Left lung (tissue), 10 donors: ENCODE data around the gene MS4A8. TPM values are rescaled to one million over a fixed set of nuclear protein-coding genes. Genes with fewer than 3 reads are reported as not detected.
"Not testable (repeated sequence)": the region's sequence is repeated elsewhere in the genome, so short reads cannot be mapped to it uniquely, and the experiment has no call there.

ENCODE experiments used
- ATAC-seq: fragments of 200-7000 bp; cut with Tn5 transposase; one replicate; pipeline ENCODE4 v1.9.1; 2020; ENCODE audit warnings: moderate library complexity
- DNase-seq, 4 donors: peaks; one replicate each; pipeline ENCODE4 v3.0.0-alpha.2; 2013 to 2020
- H3K27ac ChIP-seq, 2 donors: fragments of 200-600 bp; sonication (generic) in 1 of 2; one replicate each; pipeline versions ENCODE4 v1.5.0 to v1.8.0; 2020 to 2021
- H3K27me3 ChIP-seq, 2 donors: fragments of 200-600 bp; sonication (generic) in 1 of 2; one replicate each; pipeline versions ENCODE4 v1.5.0 to v1.8.0; 2020 to 2021
- H3K36me3 ChIP-seq, 2 donors: fragments of 200-600 bp; sonication (generic) in 1 of 2; one replicate each; pipeline versions ENCODE4 v1.5.0 to v1.8.0; 2020 to 2021
- H3K4me1 ChIP-seq, 2 donors: fragments of 200-600 bp; one replicate each; pipeline ENCODE4 v1.8.0; 2021
- H3K4me3 ChIP-seq, 2 donors: fragments of 200-600 bp; sonication (generic) in 1 of 2; one replicate each; pipeline versions ENCODE4 v1.5.0 to v1.8.0; 2020 to 2021; ENCODE audit warnings: mild to moderate bottlenecking in 1 of 2
- H3K9me3 ChIP-seq, 2 donors: fragments of 200-600 bp; sonication (generic) in 1 of 2; one replicate each; pipeline versions ENCODE4 v1.5.0 to v1.8.0; 2020 to 2021
- intact Hi-C, 2 donors: fragments of 100-400 bp; cut with DNase I; formaldehyde crosslinking; loops; one replicate each; pipeline versions ENCODE4 v1.11.2 to v1.14.2; 2022
- polyA plus RNA-seq, 6 donors: library from polyadenylated mRNA; unstranded; fragments of 120-200 nt; gene quantifications; one replicate each; pipeline ENCODE4 v1.2.1, GENCODE V29; 2013; ENCODE audit not compliant: insufficient read length in 6 of 6
- total RNA-seq, 2 donors: library from RNA; stranded (reverse); fragmentation: NEBNext Ultra II Directional; extraction: Animal tissue kit (Norgen Biotek cat#: 25700); gene quantifications; one replicate each; pipeline ENCODE4 v1.2.1, GENCODE V29; 2021
- TF ChIP-seq, protein P1 (sequence below), 2 donors: fragments of 200-600 bp; sonication (generic) in 1 of 2; IDR thresholded peaks; one replicate each; pipeline versions ENCODE4 v1.5.0 to v1.8.0; 2021; ENCODE audit warnings: antibody characterized with exemption in 2 of 2
- donor health status: DM: no; HTN: yes; CAD: no.
- donor health status: DM: no; HTN: no; CAD: no.

The MS4A8 gene
- total and polyA plus RNA-seq, 8 donors, result 4.9 to 18.1 (median 14.2) TPM; not detected in 1

GRCh38 chr11:60679879-60680278 lies 19.5 kb upstream of the MS4A8 start:
- ATAC-seq, result no peak
- intact Hi-C loops, result no loop called here
- TF ChIP-seq, protein P1, sequence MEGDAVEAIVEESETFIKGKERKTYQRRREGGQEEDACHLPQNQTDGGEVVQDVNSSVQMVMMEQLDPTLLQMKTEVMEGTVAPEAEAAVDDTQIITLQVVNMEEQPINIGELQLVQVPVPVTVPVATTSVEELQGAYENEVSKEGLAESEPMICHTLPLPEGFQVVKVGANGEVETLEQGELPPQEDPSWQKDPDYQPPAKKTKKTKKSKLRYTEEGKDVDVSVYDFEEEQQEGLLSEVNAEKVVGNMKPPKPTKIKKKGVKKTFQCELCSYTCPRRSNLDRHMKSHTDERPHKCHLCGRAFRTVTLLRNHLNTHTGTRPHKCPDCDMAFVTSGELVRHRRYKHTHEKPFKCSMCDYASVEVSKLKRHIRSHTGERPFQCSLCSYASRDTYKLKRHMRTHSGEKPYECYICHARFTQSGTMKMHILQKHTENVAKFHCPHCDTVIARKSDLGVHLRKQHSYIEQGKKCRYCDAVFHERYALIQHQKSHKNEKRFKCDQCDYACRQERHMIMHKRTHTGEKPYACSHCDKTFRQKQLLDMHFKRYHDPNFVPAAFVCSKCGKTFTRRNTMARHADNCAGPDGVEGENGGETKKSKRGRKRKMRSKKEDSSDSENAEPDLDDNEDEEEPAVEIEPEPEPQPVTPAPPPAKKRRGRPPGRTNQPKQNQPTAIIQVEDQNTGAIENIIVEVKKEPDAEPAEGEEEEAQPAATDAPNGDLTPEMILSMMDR (IDR thresholded peaks at IDR 0.05), result no peak

GRCh38 chr11:60680455-60681119 lies 18.8 kb upstream of the MS4A8 start:
- no peak for ATAC-seq
- intact Hi-C loops, result no loop called here
- no peak for DNase-seq
- no peaks in the 10 kb centered on the region for H3K27me3 ChIP-seq
- TF ChIP-seq, protein P1 (IDR thresholded peaks at IDR 0.05), result no peak
- peaks cover 0 to 31% of the 10 kb centered on the region in 2 donors for H3K9me3 ChIP-seq
- H3K36me3 ChIP-seq, result no peaks in the 10 kb centered on the region
- H3K27ac ChIP-seq, result no peak overlapping the region
- no peaks in the 10 kb centered on the region for H3K4me1 ChIP-seq
- H3K4me3 ChIP-seq, result no peak overlapping the region

More at GRCh38 chr11:60679879-60680278, 19.5 kb upstream of the MS4A8 start:
- Histone ChIP-seq H3K4me3 (no peak overlapping the region), H3K9me3 (peaks cover 0 to 31% of the 10 kb centered on the region in 2 donors), H3K27me3 (no peaks in the 10 kb centered on the region), H3K36me3 (no peaks in the 10 kb centered on the region), H3K27ac (no peak overlapping the region), H3K4me1 (no peaks in the 10 kb centered on the region)
- DNase-seq, result no peak

GRCh38 chr11:60684541-60684848 lies 14.9 kb upstream of the MS4A8 start:
- H3K4me3 ChIP-seq, intact Hi-C loops, DNase-seq, H3K9me3 ChIP-seq, ATAC-seq, H3K27me3 ChIP-seq, H3K36me3 ChIP-seq, H3K27ac ChIP-seq, H3K4me1 ChIP-seq: not testable (repeated sequence)

DNA sequence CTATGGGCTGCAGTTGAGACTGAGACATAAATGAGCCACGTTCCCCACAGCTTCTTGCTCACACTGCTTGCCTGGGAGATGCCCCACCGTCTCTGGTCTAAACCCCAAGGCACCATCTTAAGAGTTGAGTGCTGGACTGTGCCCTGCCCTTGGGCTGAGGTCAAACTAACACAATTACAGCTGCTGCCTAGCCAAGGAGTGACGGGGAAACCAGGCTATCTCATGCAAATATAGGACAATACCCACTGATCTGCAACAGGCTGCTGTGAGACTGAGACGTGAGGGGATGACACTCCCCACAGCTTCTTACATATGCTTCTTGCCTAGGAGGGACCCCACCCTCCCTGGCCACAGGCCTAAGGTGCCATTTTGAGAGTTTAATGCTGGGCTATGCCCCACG lies 7.8 kb upstream of the MS4A8 start:
- Histone ChIP-seq H3K27me3 (no peaks in the 10 kb centered on the region), H3K36me3 (no peaks in the 10 kb centered on the region), H3K4me1 (no peaks in the 10 kb centered on the region), H3K4me3 (no peak overlapping the region), H3K27ac (no peak overlapping the region), H3K9me3 (no peaks in the 10 kb centered on the region)
- ATAC-seq, result no peak
- intact Hi-C loops, result no loop called here
- TF ChIP-seq, protein P1 (IDR thresholded peaks at IDR 0.05), result no peak
- DNase-seq, result no peak

GRCh38 chr11:60699936-60700335 lies 524 bp downstream of the MS4A8 start:
- ATAC-seq (no peak), DNase-seq (no peak)
- H3K36me3 ChIP-seq, result no peaks in the 10 kb centered on the region
- peaks cover 0 to 3% of the 10 kb centered on the region in 2 donors for H3K4me1 ChIP-seq
- no peaks in the 10 kb centered on the region for H3K9me3 ChIP-seq
- no peak overlapping the region for H3K4me3 ChIP-seq
- no peak overlapping the region for H3K27ac ChIP-seq
- intact Hi-C loops, result no loop called here
- H3K27me3 ChIP-seq, result no peaks in the 10 kb centered on the region
- TF ChIP-seq, protein P1 (IDR thresholded peaks at IDR 0.05), result no peak
